GM23338 (cell line): ENCODE measurements around the gene AARS2. TPM values are rescaled to one million over a fixed set of nuclear protein-coding genes. Genes with fewer than 3 reads are reported as not detected.

Source experiments
- ATAC-seq: fragments of 200-7000 bp; cut with Tn5 transposase; 3 replicates; pipeline ENCODE4 v1.9.1; 2020
- DNase-seq: peaks from one replicate; pipeline ENCODE4 v3.0.0-alpha.2; 2015; ENCODE audit warnings: low spot score
- H2AFZ ChIP-seq: fragments of 200-600 bp; sonication (generic); 2 replicates; pipeline ENCODE4 v1.8.0; 2016; ENCODE audit warnings: antibody characterized with exemption, mild to moderate bottlenecking, moderate library complexity
- H3F3A ChIP-seq: fragments of 200-600 bp; sonication (generic); replicated peaks from 2 replicates; pipeline ENCODE4 v1.8.0; 2017; ENCODE audit warnings: antibody characterized with exemption, mixed run types, low read depth
- H3K27ac ChIP-seq: fragments of 200-600 bp; sonication (generic); 2 replicates; pipeline ENCODE4 v1.6.1; 2016; ENCODE audit warnings: low read depth
- H3K27me3 ChIP-seq: fragments of 200-600 bp; sonication (generic); 2 replicates; pipeline ENCODE4 v1.8.0; 2016; ENCODE audit warnings: mild to moderate bottlenecking, mixed run types, moderate library complexity; ENCODE audit not compliant: insufficient read depth
- H3K36me3 ChIP-seq: fragments of 200-600 bp; sonication (generic); 2 replicates; pipeline ENCODE4 v1.8.0; 2016; ENCODE audit warnings: mild to moderate bottlenecking; ENCODE audit not compliant: insufficient read depth
- H3K4me1 ChIP-seq: fragments of 200-600 bp; sonication (generic); 2 replicates; pipeline ENCODE4 v1.8.0; 2016; ENCODE audit warnings: mild to moderate bottlenecking, moderate library complexity; ENCODE audit not compliant: insufficient read depth
- H3K4me2 ChIP-seq: fragments of 200-600 bp; sonication (generic); 2 replicates; pipeline ENCODE4 v1.7.1; 2017; ENCODE audit warnings: mixed run types
- H3K4me3 ChIP-seq: fragments of 200-600 bp; sonication (generic); 2 replicates; pipeline ENCODE4 v1.6.1; 2016; ENCODE audit warnings: mixed run types
- H3K79me2 ChIP-seq: fragments of 200-600 bp; sonication (generic); replicated peaks from 2 replicates; pipeline ENCODE4 v1.8.0; 2017; ENCODE audit warnings: mild to moderate bottlenecking; ENCODE audit not compliant: insufficient read depth
- H3K9me2 ChIP-seq: fragments of 200-600 bp; sonication (generic); 2 replicates; pipeline ENCODE4 v1.8.0; 2017; ENCODE audit not compliant: insufficient read depth
- H4K20me1 ChIP-seq: fragments of 200-600 bp; sonication (generic); replicated peaks from 2 replicates; pipeline ENCODE4 v1.8.0; 2017; ENCODE audit warnings: mild to moderate bottlenecking; ENCODE audit not compliant: insufficient read depth
- H3K27ac Mint-ChIP-seq: 2 replicates; pipeline ENCODE4 v1.8.0; 2020; ENCODE audit warnings: inconsistent platforms, mild to moderate bottlenecking, moderate library complexity, mixed read lengths
- H3K27me3 Mint-ChIP-seq: 3 replicates; pipeline ENCODE4 v1.8.0; 2022; ENCODE audit warnings: low read depth, mild to moderate bottlenecking, moderate library complexity, mixed read lengths, inconsistent platforms; ENCODE audit not compliant: insufficient read depth, poor library complexity
- H3K36me3 Mint-ChIP-seq: 3 replicates; pipeline ENCODE4 v1.8.0; 2021; ENCODE audit warnings: low read depth, mild to moderate bottlenecking, inconsistent platforms, moderate library complexity, mixed read lengths
- H3K4me1 Mint-ChIP-seq: 3 replicates; pipeline ENCODE4 v1.8.0; 2020; ENCODE audit warnings: mild to moderate bottlenecking, inconsistent platforms, mixed read lengths
- H3K4me3 Mint-ChIP-seq: 3 replicates; pipeline ENCODE4 v1.8.0; 2021; ENCODE audit warnings: moderate library complexity, mild to moderate bottlenecking, inconsistent platforms, mixed read lengths
- H3K9me3 Mint-ChIP-seq: 3 replicates; pipeline ENCODE4 v1.8.0; 2020; ENCODE audit warnings: moderate library complexity, mild to moderate bottlenecking, inconsistent platforms, mixed read lengths
- CREB1 ChIP-seq: fragments of 250-450 bp; sonication (Bioruptor Pico); IDR thresholded peaks from 2 replicates; pipeline ENCODE4 v1.5.0; 2020; ENCODE audit warnings: low read depth, mild to moderate bottlenecking, moderate library complexity
- CTCF ChIP-seq, 2 experiments: fragments of 200-600 bp in 1 of 2; sonication (generic) in 1 of 2; conservative IDR thresholded peaks; 2 replicates each; pipeline versions ENCODE4 v1.5.1 to v1.6.1; 2016 to 2017; ENCODE audit warnings: antibody characterized with exemption in 2 of 2, low read depth in 2 of 2, mild to moderate bottlenecking in 2 of 2, moderate library complexity in 1 of 2
- JUNB ChIP-seq: IDR thresholded peaks from one replicate; pipeline ENCODE4 v1.6.1; 2016; ENCODE audit warnings: antibody characterized with exemption; ENCODE audit not compliant: unreplicated experiment
- NANOG ChIP-seq: IDR thresholded peaks from 2 replicates; pipeline ENCODE4 v1.6.1; 2016; ENCODE audit warnings: antibody characterized with exemption, borderline replicate concordance
- POLR2AphosphoS5 ChIP-seq: IDR thresholded peaks from 2 replicates; pipeline ENCODE4 v1.6.1; 2016; ENCODE audit warnings: antibody characterized with exemption, low read depth
- ZNF114 ChIP-seq: fragments of 250-450 bp; sonication (Bioruptor Pico); IDR thresholded peaks from 2 replicates; pipeline ENCODE4 v1.5.0; 2020; ENCODE audit warnings: mild to moderate bottlenecking, moderate library complexity
- ZNF331 ChIP-seq: fragments of 250-450 bp; sonication (Bioruptor Pico); IDR thresholded peaks from 2 replicates; pipeline ENCODE4 v1.5.0; 2020; ENCODE audit warnings: low read depth, mild to moderate bottlenecking, moderate library complexity
- polyA plus RNA-seq: library from polyadenylated mRNA; unstranded; fragments of >200 nt; fragmentation: Nextera tagmentation; extraction: Ambion mirVana; gene quantifications from 2 replicates; pipeline ENCODE4 v1.2.1, GENCODE V29; 2016
- total RNA-seq: library from RNA; depleted of rRNA; stranded (reverse); fragments of >200 nt; shearing (Covaris generic); gene quantifications from 2 replicates; pipeline ENCODE4 v1.2.3, GENCODE V29; 2014
- TF ChIP-seq, protein P1 (sequence below): IDR thresholded peaks from one replicate; pipeline ENCODE4 v1.6.1; 2018; ENCODE audit warnings: antibody characterized with exemption; ENCODE audit not compliant: unreplicated experiment
- TF ChIP-seq, protein P2 (sequence below): IDR thresholded peaks from 2 replicates; pipeline ENCODE4 v1.6.1; 2016; ENCODE audit warnings: antibody characterized with exemption

AARS2 gene
- total and polyA plus RNA-seq, 2 experiments from 2014 or later = 6.5 to 23.2 TPM

DNA sequence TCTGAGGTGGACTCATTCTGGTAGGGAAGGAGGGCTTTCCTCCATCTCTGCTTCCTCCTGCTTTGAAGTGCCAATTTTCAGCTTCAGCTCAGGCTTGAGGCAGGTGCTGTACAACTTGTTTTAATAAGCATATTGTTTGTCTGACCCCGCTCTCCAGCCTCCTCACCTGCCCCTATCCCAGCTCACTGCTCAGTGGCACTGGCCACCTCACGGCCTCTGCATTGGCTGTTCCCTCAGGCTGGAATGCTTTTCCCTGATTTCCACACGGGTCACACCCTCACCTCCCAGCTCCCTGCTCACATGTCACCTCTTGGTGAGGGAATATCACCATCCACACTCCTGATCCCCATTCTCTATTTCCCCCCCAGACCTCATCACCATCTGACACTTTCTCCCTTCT, 14.3 kb downstream of the AARS2 start (continued):
- no peak for TF ChIP-seq ZNF331 (CRISPR knock-in tag)

DNA sequence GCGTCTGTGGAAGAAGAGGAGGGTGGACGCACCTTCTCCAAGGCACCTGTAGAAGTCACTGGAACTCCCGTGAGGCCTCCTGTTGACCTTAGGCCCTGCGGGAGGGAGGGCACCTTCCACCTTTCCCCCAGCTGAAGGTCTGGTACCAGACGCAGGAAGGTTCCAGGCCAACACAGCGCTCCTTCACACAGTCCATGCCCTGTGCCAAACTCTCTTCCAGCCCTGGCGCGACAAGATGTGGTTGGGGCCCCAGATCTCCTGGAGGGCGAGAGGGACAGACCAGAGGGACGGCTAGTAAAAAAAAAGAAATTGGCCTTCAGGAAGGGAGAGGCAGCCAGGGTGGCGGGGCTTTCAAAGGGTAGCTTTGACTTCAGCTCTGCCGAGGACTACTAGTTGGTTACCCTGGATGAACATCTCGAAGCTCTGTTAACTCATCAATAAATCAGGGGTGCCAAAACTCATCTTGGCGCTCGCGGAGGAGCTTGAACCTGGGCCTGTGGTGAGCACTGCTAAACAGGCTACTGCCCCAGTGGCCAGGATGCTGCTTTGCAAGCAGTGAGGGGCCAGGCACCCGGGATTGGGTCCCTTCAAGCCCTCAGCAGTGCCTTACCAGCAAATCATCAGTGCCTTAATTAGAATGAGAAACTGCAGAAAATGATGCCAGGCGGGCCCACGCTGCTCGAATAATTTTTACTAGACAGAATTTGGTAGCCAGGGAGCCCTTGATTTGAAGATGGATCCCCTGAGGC, 14.9 kb downstream of the AARS2 start:
- H3K9me3 Mint-ChIP-seq = no peaks in the 10 kb centered on the region; the same call in 2 of the 3 replicates
- H3K27me3 ChIP-seq = peaks cover 31% of the 10 kb centered on the region
- H4K20me1 ChIP-seq = 0 out of 2 replicates have a peak, but pooled peaks cover 3% of the 10 kb centered on the region
- H3K4me2 ChIP-seq = peak overlapping the region; percentile 91
- peak overlapping the region; percentile 66 for H2AFZ ChIP-seq
- H3K4me3 ChIP-seq = peak overlapping the region; percentile 90
- peaks cover 13% of the 10 kb centered on the region for H3K4me1 Mint-ChIP-seq
- H3K9me2 ChIP-seq = no peaks in the 10 kb centered on the region
- DNase-seq = peak; percentile 56
- peaks cover 39% of the 10 kb centered on the region for H3K36me3 Mint-ChIP-seq
- peak overlapping the region; percentile 81 for H3K4me3 Mint-ChIP-seq
- ATAC-seq = peak; percentile 49
- no peaks in the 10 kb centered on the region; the same call in 1 of the 2 replicates for H3K4me1 ChIP-seq
- H3K27me3 Mint-ChIP-seq = peaks cover 35% of the 10 kb centered on the region
- no peak overlapping the region for H3K27ac Mint-ChIP-seq
- peaks cover 15% of the 10 kb centered on the region; the same call in 1 of the 2 replicates for H3F3A ChIP-seq
- TF ChIP-seq CTCF (conservative IDR thresholded peaks at IDR 0.05; ENCODE audit: low read depth in 2 of 2) (0 out of 4 replicates have a peak, but pooled peaks of 1 of the 2 experiments have one; percentile 14), POLR2AphosphoS5 (peak; percentile 50; the same call in 1 of the 2 replicates), CREB1 (CRISPR knock-in tag) (no peak)
- H3K27ac ChIP-seq = no peak overlapping the region
- H3K36me3 ChIP-seq = no peaks in the 10 kb centered on the region
- no peaks in the 10 kb centered on the region for H3K79me2 ChIP-seq

GRCh38 chr6:44297063-44298038, 15.8 kb downstream of the AARS2 start:
- H3K27me3 Mint-ChIP-seq = peaks cover 35% of the 10 kb centered on the region
- Histone ChIP-seq H3K9me2 (no peaks in the 10 kb centered on the region), H3K79me2 (no peaks in the 10 kb centered on the region), H3K36me3 (no peaks in the 10 kb centered on the region), H3K4me1 (no peaks in the 10 kb centered on the region; the same call in 1 of the 2 replicates), H2AFZ (peak overlapping the region; percentile 66), H3K4me2 (peak overlapping the region; percentile 91), H3K4me3 (peak overlapping the region; percentile 90), H3F3A (peaks cover 15% of the 10 kb centered on the region; the same call in 1 of the 2 replicates), H3K27ac (no peak overlapping the region), H4K20me1 (0 out of 2 replicates have a peak, but pooled peaks cover 3% of the 10 kb centered on the region), H3K27me3 (peaks cover 31% of the 10 kb centered on the region)
- peaks cover 13% of the 10 kb centered on the region for H3K4me1 Mint-ChIP-seq
- ATAC-seq = peak; percentile 79
- DNase-seq = peak; percentile 82
- no peaks in the 10 kb centered on the region; the same call in 2 of the 3 replicates for H3K9me3 Mint-ChIP-seq
- peaks cover 31% of the 10 kb centered on the region for H3K36me3 Mint-ChIP-seq
- peak overlapping the region; percentile 81 for H3K4me3 Mint-ChIP-seq
- H3K27ac Mint-ChIP-seq = no peak overlapping the region
- TF ChIP-seq POLR2AphosphoS5 = peak; percentile 62
- no peak for TF ChIP-seq NANOG
- TF ChIP-seq ZNF114 (CRISPR knock-in tag) = no peak
- TF ChIP-seq, protein P1, sequence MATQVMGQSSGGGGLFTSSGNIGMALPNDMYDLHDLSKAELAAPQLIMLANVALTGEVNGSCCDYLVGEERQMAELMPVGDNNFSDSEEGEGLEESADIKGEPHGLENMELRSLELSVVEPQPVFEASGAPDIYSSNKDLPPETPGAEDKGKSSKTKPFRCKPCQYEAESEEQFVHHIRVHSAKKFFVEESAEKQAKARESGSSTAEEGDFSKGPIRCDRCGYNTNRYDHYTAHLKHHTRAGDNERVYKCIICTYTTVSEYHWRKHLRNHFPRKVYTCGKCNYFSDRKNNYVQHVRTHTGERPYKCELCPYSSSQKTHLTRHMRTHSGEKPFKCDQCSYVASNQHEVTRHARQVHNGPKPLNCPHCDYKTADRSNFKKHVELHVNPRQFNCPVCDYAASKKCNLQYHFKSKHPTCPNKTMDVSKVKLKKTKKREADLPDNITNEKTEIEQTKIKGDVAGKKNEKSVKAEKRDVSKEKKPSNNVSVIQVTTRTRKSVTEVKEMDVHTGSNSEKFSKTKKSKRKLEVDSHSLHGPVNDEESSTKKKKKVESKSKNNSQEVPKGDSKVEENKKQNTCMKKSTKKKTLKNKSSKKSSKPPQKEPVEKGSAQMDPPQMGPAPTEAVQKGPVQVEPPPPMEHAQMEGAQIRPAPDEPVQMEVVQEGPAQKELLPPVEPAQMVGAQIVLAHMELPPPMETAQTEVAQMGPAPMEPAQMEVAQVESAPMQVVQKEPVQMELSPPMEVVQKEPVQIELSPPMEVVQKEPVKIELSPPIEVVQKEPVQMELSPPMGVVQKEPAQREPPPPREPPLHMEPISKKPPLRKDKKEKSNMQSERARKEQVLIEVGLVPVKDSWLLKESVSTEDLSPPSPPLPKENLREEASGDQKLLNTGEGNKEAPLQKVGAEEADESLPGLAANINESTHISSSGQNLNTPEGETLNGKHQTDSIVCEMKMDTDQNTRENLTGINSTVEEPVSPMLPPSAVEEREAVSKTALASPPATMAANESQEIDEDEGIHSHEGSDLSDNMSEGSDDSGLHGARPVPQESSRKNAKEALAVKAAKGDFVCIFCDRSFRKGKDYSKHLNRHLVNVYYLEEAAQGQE = no peak
- TF ChIP-seq JUNB = no peak
- TF ChIP-seq, protein P2, sequence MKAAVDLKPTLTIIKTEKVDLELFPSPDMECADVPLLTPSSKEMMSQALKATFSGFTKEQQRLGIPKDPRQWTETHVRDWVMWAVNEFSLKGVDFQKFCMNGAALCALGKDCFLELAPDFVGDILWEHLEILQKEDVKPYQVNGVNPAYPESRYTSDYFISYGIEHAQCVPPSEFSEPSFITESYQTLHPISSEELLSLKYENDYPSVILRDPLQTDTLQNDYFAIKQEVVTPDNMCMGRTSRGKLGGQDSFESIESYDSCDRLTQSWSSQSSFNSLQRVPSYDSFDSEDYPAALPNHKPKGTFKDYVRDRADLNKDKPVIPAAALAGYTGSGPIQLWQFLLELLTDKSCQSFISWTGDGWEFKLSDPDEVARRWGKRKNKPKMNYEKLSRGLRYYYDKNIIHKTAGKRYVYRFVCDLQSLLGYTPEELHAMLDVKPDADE = 0 out of 2 replicates have a peak, but pooled peaks have one; percentile 15
- no peak for TF ChIP-seq CTCF (conservative IDR thresholded peaks at IDR 0.05; ENCODE audit: low read depth in 2 of 2)
